Naive B cell (primary cell): ENCODE data around the gene COX19. TPM values are rescaled to one million over a fixed set of nuclear protein-coding genes. Genes with fewer than 3 reads are reported as not detected.

ENCODE experiments used
- ATAC-seq, 2 donors: fragments of 150-1000 bp; cut with Tn5 transposase; 2 replicates each; pipeline ENCODE4 v1.10.0; 2021; ENCODE audit warnings: low read depth in 2 of 2, mild to moderate bottlenecking in 2 of 2, moderate library complexity in 2 of 2
- DNase-seq: peaks from one replicate; pipeline ENCODE4 v3.0.0; 2022
- H3K27ac Mint-ChIP-seq, 6 donors: one replicate each; pipeline ENCODE4 v1.8.0; 2020 to 2022; ENCODE audit warnings: mild to moderate bottlenecking in 6 of 6, mixed read lengths in 6 of 6, moderate library complexity in 5 of 6, inconsistent platforms in 2 of 6
- H3K27me3 Mint-ChIP-seq, 3 donors: one replicate each; pipeline ENCODE4 v1.8.0; 2021 to 2022; ENCODE audit warnings: mixed read lengths in 3 of 3, mild to moderate bottlenecking in 1 of 3
- H3K36me3 Mint-ChIP-seq, 2 donors: one replicate each; pipeline ENCODE4 v1.8.0; 2020 to 2022; ENCODE audit warnings: mixed read lengths in 2 of 2, inconsistent platforms in 1 of 2, mild to moderate bottlenecking in 1 of 2
- H3K4me1 Mint-ChIP-seq, 3 donors: one replicate each; pipeline ENCODE4 v1.8.0; 2020 to 2022; ENCODE audit warnings: mixed read lengths in 3 of 3, inconsistent platforms in 1 of 3, mild to moderate bottlenecking in 1 of 3, moderate library complexity in 1 of 3
- H3K4me3 Mint-ChIP-seq, 8 donors: one replicate each; pipeline ENCODE4 v1.8.0; 2020 to 2022; ENCODE audit warnings: mild to moderate bottlenecking in 8 of 8, mixed read lengths in 8 of 8, moderate library complexity in 8 of 8, inconsistent platforms in 2 of 8
- H3K9me3 Mint-ChIP-seq, 7 donors: one replicate each; pipeline ENCODE4 v1.8.0; 2020 to 2022; ENCODE audit warnings: mixed read lengths in 7 of 7, mild to moderate bottlenecking in 5 of 7, inconsistent platforms in 2 of 7, moderate library complexity in 1 of 7
- polyA plus RNA-seq, 6 donors: library from polyadenylated mRNA; unstranded; fragments of 300-500 nt; fragmentation: Illumina TruSeq; gene quantifications; one replicate each; pipeline ENCODE4 v1.2.3, GENCODE V29; 2021; ENCODE audit warnings: low read depth in 6 of 6

COX19 gene
- polyA plus RNA-seq, 6 donors from 2014 or later: 22.6 to 34.5 (median 27.0) TPM

- no peak for DNase-seq
- H3K4me3 Mint-ChIP-seq: peak overlapping the region; percentile 57 to 98 (median 91)
- peaks cover 15 to 28% (median 23%) of the 10 kb centered on the region in 3 donors for H3K4me1 Mint-ChIP-seq
- ATAC-seq: no peak
- peak overlapping the region in 5 of 6 donors; percentile 51 to 90 (median 79) for H3K27ac Mint-ChIP-seq
- H3K27me3 Mint-ChIP-seq: no peaks in the 10 kb centered on the region
- H3K36me3 Mint-ChIP-seq: peaks cover 8 to 17% of the 10 kb centered on the region in 2 donors
- H3K9me3 Mint-ChIP-seq: no peaks in the 10 kb centered on the region
Observed at GRCh38 chr7:975702-976473, 539 bp upstream of the COX19 start.

GRCh38 chr7:974172-974571 is 1.2 kb downstream of the COX19 start:
- ATAC-seq (no peak), DNase-seq (no peak)
- H3K9me3 Mint-ChIP-seq: no peaks in the 10 kb centered on the region
- H3K27me3 Mint-ChIP-seq: no peaks in the 10 kb centered on the region
- peaks cover 19 to 28% (median 25%) of the 10 kb centered on the region in 3 donors for H3K4me1 Mint-ChIP-seq
- H3K4me3 Mint-ChIP-seq: peak overlapping the region; percentile 89 to 98 (median 94)
- peak overlapping the region; percentile 90 to 98 (median 96) for H3K27ac Mint-ChIP-seq
- H3K36me3 Mint-ChIP-seq: peaks cover 8 to 18% of the 10 kb centered on the region in 2 donors

GRCh38 chr7:973312-973711 is 2.0 kb downstream of the COX19 start:
- H3K27me3 Mint-ChIP-seq: no peaks in the 10 kb centered on the region
- peak overlapping the region in 2 of 6 donors; percentile 32 to 65 for H3K27ac Mint-ChIP-seq
- ATAC-seq (no peak), DNase-seq (no peak)
- peaks cover 8 to 18% of the 10 kb centered on the region in 2 donors for H3K36me3 Mint-ChIP-seq
- no peaks in the 10 kb centered on the region for H3K9me3 Mint-ChIP-seq
- peaks cover 19 to 32% (median 25%) of the 10 kb centered on the region in 3 donors for H3K4me1 Mint-ChIP-seq
- peak overlapping the region; percentile 30 to 74 (median 64) for H3K4me3 Mint-ChIP-seq

- H3K9me3 Mint-ChIP-seq: no peaks in the 10 kb centered on the region
- H3K4me1 Mint-ChIP-seq: peaks cover 19 to 34% (median 23%) of the 10 kb centered on the region in 3 donors
- H3K27me3 Mint-ChIP-seq: no peaks in the 10 kb centered on the region
- H3K27ac Mint-ChIP-seq: no peak overlapping the region
- H3K4me3 Mint-ChIP-seq: peak overlapping the region in 7 of 8 donors; percentile 16 to 74 (median 57)
- DNase-seq (no peak), ATAC-seq (no peak)
- peaks cover 9 to 18% of the 10 kb centered on the region in 2 donors for H3K36me3 Mint-ChIP-seq
Observed at GRCh38 chr7:972676-973309, 2.6 kb downstream of the COX19 start.

- DNase-seq: no peak
- no peaks in the 10 kb centered on the region for H3K9me3 Mint-ChIP-seq
- ATAC-seq: no peak
- H3K27ac Mint-ChIP-seq: peak overlapping the region in 2 of 6 donors; percentile 49 to 52
- H3K4me1 Mint-ChIP-seq: peaks cover 19 to 37% (median 19%) of the 10 kb centered on the region in 3 donors
- H3K36me3 Mint-ChIP-seq: peaks cover 12 to 18% of the 10 kb centered on the region in 2 donors
- H3K4me3 Mint-ChIP-seq: peak overlapping the region in 4 of 8 donors; percentile 12 to 65 (median 50)
- no peaks in the 10 kb centered on the region for H3K27me3 Mint-ChIP-seq
Observed at GRCh38 chr7:972110-972509, 3.2 kb downstream of the COX19 start.

- H3K4me1 Mint-ChIP-seq: peaks cover 20 to 45% (median 25%) of the 10 kb centered on the region in 3 donors
- H3K36me3 Mint-ChIP-seq: peaks cover 12 to 18% of the 10 kb centered on the region in 2 donors
- H3K27ac Mint-ChIP-seq: peak overlapping the region in 2 of 6 donors; percentile 19 to 77
- no peaks in the 10 kb centered on the region for H3K27me3 Mint-ChIP-seq
- DNase-seq (no peak), ATAC-seq (no peak)
- H3K4me3 Mint-ChIP-seq: peak overlapping the region in 3 of 8 donors; percentile 47 to 72 (median 48)
- H3K9me3 Mint-ChIP-seq: no peaks in the 10 kb centered on the region
Observed at GRCh38 chr7:970744-971143, 4.6 kb downstream of the COX19 start.

GRCh38 chr7:969403-969802 is 5.9 kb downstream of the COX19 start:
- peaks cover 27 to 51% (median 30%) of the 10 kb centered on the region in 3 donors for H3K4me1 Mint-ChIP-seq
- H3K9me3 Mint-ChIP-seq: no peaks in the 10 kb centered on the region
- no peak overlapping the region for H3K4me3 Mint-ChIP-seq
- H3K36me3 Mint-ChIP-seq: peaks cover 12 to 18% of the 10 kb centered on the region in 2 donors
- no peak for DNase-seq
- H3K27ac Mint-ChIP-seq: no peak overlapping the region
- ATAC-seq: no peak
- no peaks in the 10 kb centered on the region for H3K27me3 Mint-ChIP-seq

GRCh38 chr7:968205-969105 is 6.9 kb downstream of the COX19 start:
- no peak overlapping the region for H3K4me3 Mint-ChIP-seq
- DNase-seq (no peak), ATAC-seq (no peak)
- H3K27ac Mint-ChIP-seq: peak overlapping the region in 1 of 6 donors; percentile 28
- H3K27me3 Mint-ChIP-seq: no peaks in the 10 kb centered on the region
- H3K4me1 Mint-ChIP-seq: peaks cover 30 to 51% (median 34%) of the 10 kb centered on the region in 3 donors
- peaks cover 12 to 18% of the 10 kb centered on the region in 2 donors for H3K36me3 Mint-ChIP-seq
- H3K9me3 Mint-ChIP-seq: no peaks in the 10 kb centered on the region

GRCh38 chr7:967361-968082 is 7.8 kb downstream of the COX19 start:
- no peaks in the 10 kb centered on the region for H3K27me3 Mint-ChIP-seq
- peaks cover 10 to 17% of the 10 kb centered on the region in 2 donors for H3K36me3 Mint-ChIP-seq
- DNase-seq (no peak), ATAC-seq (no peak)
- peaks cover 31 to 45% (median 36%) of the 10 kb centered on the region in 3 donors for H3K4me1 Mint-ChIP-seq
- H3K9me3 Mint-ChIP-seq: no peaks in the 10 kb centered on the region
- peak overlapping the region in 2 of 8 donors; percentile 15 to 32 for H3K4me3 Mint-ChIP-seq
- peak overlapping the region in 2 of 6 donors; percentile 44 to 89 for H3K27ac Mint-ChIP-seq

GRCh38 chr7:966291-967069 is 8.9 kb downstream of the COX19 start:
- no peak for DNase-seq
- Mint-ChIP-seq H3K27me3 (peaks cover 0 to 5% (median 4%) of the 10 kb centered on the region in 3 donors), H3K9me3 (no peaks in the 10 kb centered on the region), H3K27ac (peak overlapping the region in 5 of 6 donors; percentile 4 to 73 (median 29)), H3K36me3 (peaks cover 4 to 7% of the 10 kb centered on the region in 2 donors), H3K4me3 (no peak overlapping the region), H3K4me1 (peaks cover 28 to 39% (median 32%) of the 10 kb centered on the region in 3 donors)
- ATAC-seq: no peak

GRCh38 chr7:964401-965231 is 10.7 kb downstream of the COX19 start:
- Mint-ChIP-seq H3K27ac (peak overlapping the region in 4 of 6 donors; percentile 36 to 92 (median 47)), H3K36me3 (peaks cover 0 to 4% of the 10 kb centered on the region in 2 donors), H3K4me1 (peaks cover 19 to 39% (median 25%) of the 10 kb centered on the region in 3 donors), H3K4me3 (peak overlapping the region in 3 of 8 donors; percentile 20 to 54 (median 29)), H3K27me3 (peaks cover 0 to 7% (median 5%) of the 10 kb centered on the region in 3 donors), H3K9me3 (no peaks in the 10 kb centered on the region)
- ATAC-seq (no peak), DNase-seq (no peak)
